GM23338 (cell line): ENCODE measurements around the gene TSPOAP1. TPM values are rescaled to one million over a fixed set of nuclear protein-coding genes. Genes with fewer than 3 reads are reported as not detected.
A peak's percentile ranks its signal among the peaks of the same experiment; 100 is the strongest.

Experiments used
- ATAC-seq: fragments of 200-7000 bp; cut with Tn5 transposase; 3 replicates; pipeline ENCODE4 v1.9.1; 2020
- DNase-seq: peaks from one replicate; pipeline ENCODE4 v3.0.0-alpha.2; 2015; ENCODE audit warnings: low spot score
- H2AFZ ChIP-seq: fragments of 200-600 bp; sonication (generic); 2 replicates; pipeline ENCODE4 v1.8.0; 2016; ENCODE audit warnings: antibody characterized with exemption, mild to moderate bottlenecking, moderate library complexity
- H3F3A ChIP-seq: fragments of 200-600 bp; sonication (generic); replicated peaks from 2 replicates; pipeline ENCODE4 v1.8.0; 2017; ENCODE audit warnings: antibody characterized with exemption, mixed run types, low read depth
- H3K27ac ChIP-seq: fragments of 200-600 bp; sonication (generic); 2 replicates; pipeline ENCODE4 v1.6.1; 2016; ENCODE audit warnings: low read depth
- H3K27me3 ChIP-seq: fragments of 200-600 bp; sonication (generic); 2 replicates; pipeline ENCODE4 v1.8.0; 2016; ENCODE audit warnings: mild to moderate bottlenecking, mixed run types, moderate library complexity; ENCODE audit not compliant: insufficient read depth
- H3K36me3 ChIP-seq: fragments of 200-600 bp; sonication (generic); 2 replicates; pipeline ENCODE4 v1.8.0; 2016; ENCODE audit warnings: mild to moderate bottlenecking; ENCODE audit not compliant: insufficient read depth
- H3K4me1 ChIP-seq: fragments of 200-600 bp; sonication (generic); 2 replicates; pipeline ENCODE4 v1.8.0; 2016; ENCODE audit warnings: mild to moderate bottlenecking, moderate library complexity; ENCODE audit not compliant: insufficient read depth
- H3K4me2 ChIP-seq: fragments of 200-600 bp; sonication (generic); 2 replicates; pipeline ENCODE4 v1.7.1; 2017; ENCODE audit warnings: mixed run types
- H3K4me3 ChIP-seq: fragments of 200-600 bp; sonication (generic); 2 replicates; pipeline ENCODE4 v1.6.1; 2016; ENCODE audit warnings: mixed run types
- H3K79me2 ChIP-seq: fragments of 200-600 bp; sonication (generic); replicated peaks from 2 replicates; pipeline ENCODE4 v1.8.0; 2017; ENCODE audit warnings: mild to moderate bottlenecking; ENCODE audit not compliant: insufficient read depth
- H3K9me2 ChIP-seq: fragments of 200-600 bp; sonication (generic); 2 replicates; pipeline ENCODE4 v1.8.0; 2017; ENCODE audit not compliant: insufficient read depth
- H4K20me1 ChIP-seq: fragments of 200-600 bp; sonication (generic); replicated peaks from 2 replicates; pipeline ENCODE4 v1.8.0; 2017; ENCODE audit warnings: mild to moderate bottlenecking; ENCODE audit not compliant: insufficient read depth
- H3K27ac Mint-ChIP-seq: 2 replicates; pipeline ENCODE4 v1.8.0; 2020; ENCODE audit warnings: inconsistent platforms, mild to moderate bottlenecking, moderate library complexity, mixed read lengths
- H3K27me3 Mint-ChIP-seq: 3 replicates; pipeline ENCODE4 v1.8.0; 2022; ENCODE audit warnings: low read depth, mild to moderate bottlenecking, moderate library complexity, mixed read lengths, inconsistent platforms; ENCODE audit not compliant: insufficient read depth, poor library complexity
- H3K36me3 Mint-ChIP-seq: 3 replicates; pipeline ENCODE4 v1.8.0; 2021; ENCODE audit warnings: low read depth, mild to moderate bottlenecking, inconsistent platforms, moderate library complexity, mixed read lengths
- H3K4me1 Mint-ChIP-seq: 3 replicates; pipeline ENCODE4 v1.8.0; 2020; ENCODE audit warnings: mild to moderate bottlenecking, inconsistent platforms, mixed read lengths
- H3K4me3 Mint-ChIP-seq: 3 replicates; pipeline ENCODE4 v1.8.0; 2021; ENCODE audit warnings: moderate library complexity, mild to moderate bottlenecking, inconsistent platforms, mixed read lengths
- H3K9me3 Mint-ChIP-seq: 3 replicates; pipeline ENCODE4 v1.8.0; 2020; ENCODE audit warnings: moderate library complexity, mild to moderate bottlenecking, inconsistent platforms, mixed read lengths
- CTCF ChIP-seq, 2 experiments: fragments of 200-600 bp in 1 of 2; sonication (generic) in 1 of 2; conservative IDR thresholded peaks; 2 replicates each; pipeline versions ENCODE4 v1.5.1 to v1.6.1; 2016 to 2017; ENCODE audit warnings: antibody characterized with exemption in 2 of 2, low read depth in 2 of 2, mild to moderate bottlenecking in 2 of 2, moderate library complexity in 1 of 2
- ETS1 ChIP-seq: IDR thresholded peaks from 2 replicates; pipeline ENCODE4 v1.6.1; 2016; ENCODE audit warnings: antibody characterized with exemption
- EZH2 ChIP-seq: fragments of 200-600 bp; sonication (generic); IDR thresholded peaks from one replicate; pipeline ENCODE4 v1.8.0; 2017; ENCODE audit warnings: antibody characterized with exemption, mild to moderate bottlenecking, low read depth; ENCODE audit not compliant: unreplicated experiment
- STAT1 ChIP-seq: IDR thresholded peaks from one replicate; pipeline ENCODE4 v1.6.1; 2016; ENCODE audit warnings: antibody characterized with exemption; ENCODE audit not compliant: unreplicated experiment
- polyA plus RNA-seq: library from polyadenylated mRNA; unstranded; fragments of >200 nt; fragmentation: Nextera tagmentation; extraction: Ambion mirVana; gene quantifications from 2 replicates; pipeline ENCODE4 v1.2.1, GENCODE V29; 2016
- total RNA-seq: library from RNA; depleted of rRNA; stranded (reverse); fragments of >200 nt; shearing (Covaris generic); gene quantifications from 2 replicates; pipeline ENCODE4 v1.2.3, GENCODE V29; 2014

Gene TSPOAP1
- total and polyA plus RNA-seq, 2 experiments from 2014 or later, result 7.3 to 11.8 TPM

- Mint-ChIP-seq H3K27me3 (no peaks in the 10 kb centered on the region), H3K4me3 (no peak overlapping the region), H3K9me3 (no peaks in the 10 kb centered on the region), H3K4me1 (peaks cover 16% of the 10 kb centered on the region), H3K27ac (no peak overlapping the region; the same call in 1 of the 2 replicates), H3K36me3 (no peaks in the 10 kb centered on the region)
- no peak overlapping the region for H2AFZ ChIP-seq
- no peaks in the 10 kb centered on the region for H3K79me2 ChIP-seq
- H3K36me3 ChIP-seq, result no peaks in the 10 kb centered on the region
- no peaks in the 10 kb centered on the region for H3K27me3 ChIP-seq
- H3K4me1 ChIP-seq, result no peaks in the 10 kb centered on the region
- no peak overlapping the region for H3K27ac ChIP-seq
- no peaks in the 10 kb centered on the region for H4K20me1 ChIP-seq
- H3K9me2 ChIP-seq, result no peaks in the 10 kb centered on the region
- H3F3A ChIP-seq, result no peaks in the 10 kb centered on the region
- TF ChIP-seq STAT1 (no peak), ETS1 (no peak), CTCF (conservative IDR thresholded peaks at IDR 0.05; ENCODE audit: low read depth in 2 of 2) (no peak)
- H3K4me3 ChIP-seq, result no peak overlapping the region
- no peak overlapping the region for H3K4me2 ChIP-seq
- ATAC-seq (no peak), DNase-seq (no peak)
Measured at GRCh38 chr17:58313815-58314705, 14.5 kb downstream of the TSPOAP1 start.

DNA sequence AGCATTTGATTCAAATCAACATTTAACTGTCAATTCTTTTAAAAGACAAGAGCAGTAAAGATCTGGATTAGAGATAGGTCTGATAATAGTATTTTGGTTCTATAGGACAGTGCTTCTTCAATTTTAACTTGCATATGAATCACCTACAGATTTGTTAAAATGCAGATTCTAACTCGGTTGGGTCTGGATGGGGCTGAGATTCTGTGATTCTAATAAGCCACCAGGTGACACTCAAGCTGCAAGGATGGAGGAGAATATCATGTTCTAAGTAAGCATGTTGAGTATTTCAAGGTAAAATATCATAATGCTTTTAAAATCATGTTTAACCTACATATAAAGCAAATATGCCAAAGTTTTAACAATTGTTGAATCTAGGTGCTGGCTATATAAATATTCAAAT, 15.8 kb downstream of the TSPOAP1 start:
- Histone ChIP-seq H3F3A (no peaks in the 10 kb centered on the region), H4K20me1 (no peaks in the 10 kb centered on the region), H3K4me3 (no peak overlapping the region), H3K27ac (no peak overlapping the region), H3K79me2 (no peaks in the 10 kb centered on the region), H3K9me2 (no peaks in the 10 kb centered on the region), H3K36me3 (no peaks in the 10 kb centered on the region), H3K4me2 (no peak overlapping the region), H3K27me3 (no peaks in the 10 kb centered on the region), H2AFZ (no peak overlapping the region), H3K4me1 (no peaks in the 10 kb centered on the region)
- Mint-ChIP-seq H3K27ac (no peak overlapping the region), H3K4me3 (no peak overlapping the region), H3K36me3 (no peaks in the 10 kb centered on the region), H3K27me3 (no peaks in the 10 kb centered on the region), H3K9me3 (no peaks in the 10 kb centered on the region), H3K4me1 (peaks cover 17% of the 10 kb centered on the region)
- DNase-seq (no peak), ATAC-seq (no peak)
- no peak for TF ChIP-seq EZH2
- TF ChIP-seq CTCF (conservative IDR thresholded peaks at IDR 0.05; ENCODE audit: low read depth in 2 of 2), result peak in 1 of 2 experiments; percentile 29; a peak in 2 of 4 replicates
